Duodenal mucosa (tissue), 2 donors: ENCODE data around the gene KLHL41.
A peak's percentile ranks its signal among the peaks of the same experiment; 100 is the strongest.
"Not testable (repeated sequence)": the region's sequence is repeated elsewhere in the genome, so short reads cannot be mapped to it uniquely, and the experiment has no call there.

Source experiments
- H3K27ac ChIP-seq: one replicate; pipeline ENCODE4 v1.7.0; 2013; ENCODE audit warnings: low read depth, low read length
- H3K27me3 ChIP-seq, 2 donors: one replicate each; pipeline ENCODE4 v1.7.0; 2013; ENCODE audit warnings: low read length in 2 of 2, control low read depth in 1 of 2; ENCODE audit not compliant: insufficient read depth in 2 of 2, control insufficient read depth in 1 of 2
- H3K36me3 ChIP-seq, 2 donors: one replicate each; pipeline ENCODE4 v1.7.0; 2013; ENCODE audit warnings: low read length in 2 of 2, control low read depth in 1 of 2; ENCODE audit not compliant: insufficient read depth in 2 of 2, control insufficient read depth in 1 of 2
- H3K4me1 ChIP-seq, 2 donors: one replicate each; pipeline ENCODE4 v1.7.0; 2013; ENCODE audit warnings: low read length in 2 of 2, control low read depth in 1 of 2; ENCODE audit not compliant: insufficient read depth in 2 of 2, control insufficient read depth in 1 of 2
- H3K4me3 ChIP-seq, 2 donors: one replicate each; pipeline ENCODE4 v1.7.0; 2013; ENCODE audit warnings: low read length in 2 of 2, low read depth in 1 of 2
- H3K9ac ChIP-seq, 2 donors: one replicate each; pipeline ENCODE4 v1.7.0; 2013; ENCODE audit warnings: low read length in 2 of 2, low read depth in 1 of 2
- H3K9me3 ChIP-seq, 2 donors: one replicate each; pipeline ENCODE4 v1.7.0; 2013; ENCODE audit warnings: low read length in 2 of 2, control low read depth in 1 of 2; ENCODE audit not compliant: control insufficient read depth in 1 of 2

KLHL41 gene

DNA sequence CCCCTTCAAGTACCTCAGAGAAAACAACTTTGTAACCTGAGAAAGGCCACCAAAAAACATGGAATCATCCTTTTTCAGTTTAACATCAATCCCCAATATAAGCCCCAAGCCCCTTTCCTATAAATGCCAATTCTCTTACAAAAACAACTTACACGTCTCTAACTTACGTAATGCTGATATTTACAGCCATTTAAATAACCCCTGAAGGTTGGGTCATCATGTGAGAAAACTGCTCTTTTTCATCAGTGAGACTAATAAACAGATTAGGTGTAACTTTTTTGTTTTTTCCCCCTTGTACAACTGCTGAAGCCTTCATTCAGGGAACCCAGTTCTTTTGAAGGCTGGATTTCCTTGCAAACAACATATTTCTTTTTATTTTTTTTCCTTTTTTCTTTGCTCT lies 60.4 kb downstream of the KLHL41 start:
- no peaks in the 10 kb centered on the region for H3K9me3 ChIP-seq
- H3K36me3 ChIP-seq, result peaks cover 0 to 10% of the 10 kb centered on the region in 2 donors
- peaks cover 7 to 10% of the 10 kb centered on the region in 2 donors for H3K4me1 ChIP-seq
- no peak overlapping the region for H3K9ac ChIP-seq
- H3K27me3 ChIP-seq, result no peaks in the 10 kb centered on the region
- H3K27ac ChIP-seq, result no peak overlapping the region
- no peak overlapping the region for H3K4me3 ChIP-seq

DNA sequence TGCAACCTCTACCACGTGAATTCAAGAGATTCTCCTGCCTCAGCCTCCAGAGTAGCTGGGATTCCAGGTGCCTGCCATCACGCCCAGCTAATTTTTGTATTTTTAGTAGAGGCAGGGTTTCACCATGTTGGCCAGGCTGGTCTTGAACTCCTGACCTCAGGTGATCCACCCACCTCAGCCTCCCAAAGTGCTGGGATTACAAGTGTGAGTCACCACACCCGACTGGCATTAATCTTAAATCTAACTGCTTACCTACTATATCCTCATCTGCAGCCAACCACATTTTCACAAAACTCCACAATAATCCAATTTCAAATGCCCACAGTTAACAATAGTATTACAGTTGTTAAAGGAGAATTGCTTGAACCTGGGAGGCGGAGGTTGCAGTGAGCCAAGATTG lies 61.2 kb downstream of the KLHL41 start:
- H3K27ac ChIP-seq, H3K4me3 ChIP-seq: not testable (repeated sequence)

DNA sequence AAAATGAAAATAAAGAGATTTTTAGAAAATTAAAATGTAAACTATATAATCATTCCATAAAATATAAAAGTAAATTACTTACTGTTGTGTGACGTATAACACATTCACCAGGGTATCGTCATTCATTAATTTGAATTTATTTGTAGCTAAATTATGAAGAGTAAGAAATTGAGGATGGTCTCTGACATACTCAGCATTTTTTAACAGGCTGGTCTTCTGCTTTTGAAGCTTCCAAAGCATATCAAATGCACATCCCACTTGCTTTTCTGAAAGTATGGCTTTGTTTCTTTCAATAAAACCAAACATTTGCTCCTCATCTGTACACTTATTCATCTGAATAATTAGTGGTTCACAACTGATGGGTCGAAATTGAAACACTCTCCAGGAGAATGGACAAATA lies 62.1 kb downstream of the KLHL41 start:
- H3K9ac ChIP-seq, result no peak overlapping the region
- no peaks in the 10 kb centered on the region for H3K27me3 ChIP-seq

More for the DNA sequence above, 61.2 kb downstream of the KLHL41 start:
- not testable (repeated sequence) for H3K9ac ChIP-seq, H3K27me3 ChIP-seq, H3K9me3 ChIP-seq, H3K36me3 ChIP-seq
- H3K4me1 ChIP-seq, result peaks cover 7 to 10% of the 10 kb centered on the region in 2 donors

DNA sequence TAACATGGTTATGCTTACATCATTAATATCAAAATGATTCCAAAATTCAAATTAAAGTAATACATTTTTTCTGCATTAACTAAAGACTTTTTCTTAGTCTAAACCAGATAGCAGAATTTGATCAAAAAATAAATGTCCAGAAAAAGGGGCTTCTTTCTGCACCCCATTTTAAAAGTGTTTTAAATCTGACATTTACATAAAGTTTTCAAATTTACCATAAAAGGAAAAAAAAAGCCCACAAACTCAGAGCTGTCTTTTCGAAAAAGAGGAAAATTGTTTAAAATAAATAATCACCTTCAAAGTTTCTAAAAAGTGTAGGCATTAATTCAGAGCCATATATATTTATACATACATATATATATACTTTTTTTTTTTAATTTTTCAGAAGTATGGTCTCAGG lies 62.7 kb downstream of the KLHL41 start:
- peaks cover 7 to 10% of the 10 kb centered on the region in 2 donors for H3K4me1 ChIP-seq
- no peaks in the 10 kb centered on the region for H3K27me3 ChIP-seq
- H3K27ac ChIP-seq, result no peak overlapping the region
- H3K9me3 ChIP-seq, result no peaks in the 10 kb centered on the region
- H3K9ac ChIP-seq, result no peak overlapping the region
- peaks cover 0 to 7% of the 10 kb centered on the region in 2 donors for H3K36me3 ChIP-seq
- peak overlapping the region; percentile 39 to 88 for H3K4me3 ChIP-seq

More for the DNA sequence above, 62.1 kb downstream of the KLHL41 start:
- Histone ChIP-seq H3K4me3 (peak overlapping the region in 1 of 2 donors; percentile 39), H3K36me3 (peaks cover 0 to 7% of the 10 kb centered on the region in 2 donors), H3K27ac (no peak overlapping the region), H3K4me1 (peaks cover 7 to 10% of the 10 kb centered on the region in 2 donors), H3K9me3 (no peaks in the 10 kb centered on the region)

DNA sequence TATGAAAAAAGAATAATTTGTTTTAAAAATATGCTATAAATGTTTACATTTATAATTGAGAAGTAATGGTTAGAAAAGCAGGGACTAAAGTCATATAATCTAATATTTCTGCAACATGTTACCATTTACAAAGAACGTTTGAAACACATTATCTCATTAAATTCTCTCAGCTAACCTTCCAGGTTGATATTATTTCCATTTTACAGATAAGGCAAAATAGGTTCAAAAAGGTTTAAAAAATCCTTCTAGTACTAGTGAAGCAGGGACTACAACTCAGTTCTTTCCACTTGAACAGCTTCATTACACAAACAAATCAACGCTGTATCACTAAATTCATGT lies 63.3 kb downstream of the KLHL41 start:
- Histone ChIP-seq H3K9ac (peak overlapping the region; percentile 73 to 76), H3K27me3 (no peaks in the 10 kb centered on the region), H3K4me1 (peaks cover 7 to 10% of the 10 kb centered on the region in 2 donors), H3K36me3 (peaks cover 0 to 7% of the 10 kb centered on the region in 2 donors), H3K4me3 (peak overlapping the region; percentile 88 to 97), H3K27ac (no peak overlapping the region), H3K9me3 (no peaks in the 10 kb centered on the region)

DNA sequence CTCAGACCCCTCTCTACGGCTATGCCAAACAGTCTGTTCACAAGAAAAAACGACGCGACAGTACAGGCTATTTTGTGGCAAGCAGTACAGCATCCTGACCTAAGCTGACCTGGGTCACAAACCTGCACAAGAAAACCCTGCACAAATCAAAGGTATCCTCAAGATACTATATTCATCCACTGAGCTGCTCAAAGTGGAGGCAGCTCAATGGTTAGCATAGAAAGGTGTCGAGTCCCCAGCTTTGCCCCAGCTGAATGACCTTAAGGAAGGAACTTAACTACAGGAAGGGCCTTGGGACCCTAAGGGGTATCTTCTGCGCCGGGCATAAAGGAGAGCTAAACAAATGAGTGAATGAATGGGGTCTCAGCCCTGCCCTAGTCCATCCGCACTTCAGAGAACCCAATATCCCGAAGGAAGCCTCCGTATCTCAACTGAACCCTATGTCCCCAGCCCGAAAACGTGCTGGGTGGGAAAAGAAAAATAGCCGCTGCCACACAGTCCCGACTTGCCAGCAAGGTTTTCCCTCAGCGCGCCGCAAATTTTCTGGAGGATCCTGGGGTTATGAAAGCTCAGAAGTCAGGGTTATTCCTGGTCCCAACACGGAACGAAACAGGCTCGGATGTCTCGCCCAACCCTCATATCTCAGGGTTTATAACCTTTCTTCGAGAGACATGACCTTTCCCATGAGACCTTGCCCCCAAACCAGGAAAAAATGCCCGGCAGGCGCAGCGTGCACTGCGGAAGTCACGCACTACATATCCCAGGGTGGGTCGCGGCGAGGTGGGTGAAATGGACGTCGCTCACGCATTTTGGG lies 63.9 kb downstream of the KLHL41 start, which contains the start of gene FASTKD1:
Gene FASTKD1 (minus strand): TSS at position 706 of the 814 bp plus-strand sequence. CDS start 1,836 bp downstream, outside the sequence.
- Histone ChIP-seq H3K36me3 (peaks cover 0 to 7% of the 10 kb centered on the region in 2 donors), H3K4me1 (peaks cover 7 to 10% of the 10 kb centered on the region in 2 donors), H3K27ac (peak within 1 kb of the TSS; percentile 61), H3K27me3 (no peaks in the 10 kb centered on the region), H3K9me3 (no peaks in the 10 kb centered on the region), H3K4me3 (peak within 1 kb of the TSS; percentile 88 to 97), H3K9ac (peak within 1 kb of the TSS; percentile 73 to 76)

DNA sequence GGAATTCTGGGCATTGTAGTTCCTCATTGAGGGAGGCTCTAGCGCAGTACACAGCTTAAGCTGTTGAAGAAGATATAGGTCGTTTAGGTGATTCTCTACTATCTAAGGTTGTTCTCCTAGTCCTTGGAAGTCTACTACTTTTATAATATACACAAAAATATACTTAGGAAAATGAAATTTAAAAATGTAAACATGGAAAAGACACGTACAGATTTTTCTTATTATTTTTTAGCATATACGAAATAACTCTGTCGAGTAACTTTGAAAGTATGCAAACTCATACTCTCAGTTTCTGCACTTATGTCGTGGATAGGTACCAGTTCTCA lies 64.4 kb downstream of the KLHL41 start:
- H3K9ac ChIP-seq, result no peak overlapping the region
- no peak overlapping the region for H3K27ac ChIP-seq
- no peaks in the 10 kb centered on the region for H3K9me3 ChIP-seq
- H3K4me3 ChIP-seq, result peak overlapping the region; percentile 88 to 97
- H3K4me1 ChIP-seq, result peaks cover 7 to 10% of the 10 kb centered on the region in 2 donors
- peaks cover 0 to 5% of the 10 kb centered on the region in 2 donors for H3K36me3 ChIP-seq
- H3K27me3 ChIP-seq, result no peaks in the 10 kb centered on the region

DNA sequence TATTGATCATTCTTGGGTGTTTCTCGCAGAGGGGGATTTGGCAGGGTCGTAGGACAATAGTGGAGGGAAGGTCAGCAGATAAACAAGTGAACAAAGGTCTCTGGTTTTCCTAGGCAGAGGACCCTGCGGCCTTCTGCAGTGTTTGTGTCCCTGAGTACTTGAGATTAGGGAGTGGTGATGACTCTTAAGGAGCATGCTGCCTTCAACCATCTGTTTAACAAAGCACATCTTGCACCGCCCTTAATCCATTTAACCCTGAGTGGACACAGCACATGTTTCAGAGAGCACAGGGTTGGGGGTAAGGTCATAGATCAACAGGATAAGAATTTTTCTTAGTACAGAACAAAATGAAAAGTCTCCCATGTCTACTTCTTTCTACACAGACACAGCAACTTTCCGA lies 65.0 kb downstream of the KLHL41 start:
- H3K9ac ChIP-seq, H3K27ac ChIP-seq, H3K4me3 ChIP-seq, H3K27me3 ChIP-seq, H3K36me3 ChIP-seq, H3K9me3 ChIP-seq: not testable (repeated sequence)
- peaks cover 7 to 10% of the 10 kb centered on the region in 2 donors for H3K4me1 ChIP-seq

DNA sequence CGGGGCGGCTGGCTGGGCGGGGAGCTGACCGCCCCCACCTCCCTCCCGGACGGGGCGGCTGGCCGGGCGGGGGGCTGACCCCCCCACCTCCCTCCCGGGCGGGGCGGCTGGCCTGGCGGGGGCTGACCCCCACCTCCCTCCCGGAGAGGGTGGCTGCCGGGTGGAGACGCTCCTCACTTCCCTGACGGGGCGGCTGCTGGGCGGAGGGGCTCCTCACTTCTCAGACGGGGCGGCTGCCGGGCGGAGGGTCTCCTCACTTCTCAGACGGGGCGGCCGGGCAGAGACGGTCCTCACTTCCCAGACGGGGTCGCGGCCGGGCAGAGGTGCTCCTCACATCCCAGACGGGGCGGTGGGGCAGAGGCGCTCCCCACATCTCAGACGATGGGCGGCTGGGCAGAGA lies 65.8 kb downstream of the KLHL41 start:
- not testable (repeated sequence) for H3K9me3 ChIP-seq, H3K27me3 ChIP-seq

More for the DNA sequence above, 65.8 kb downstream of the KLHL41 start:
- H3K4me3 ChIP-seq, H3K27ac ChIP-seq, H3K36me3 ChIP-seq, H3K9ac ChIP-seq: not testable (repeated sequence)
- peaks cover 7 to 10% of the 10 kb centered on the region in 2 donors for H3K4me1 ChIP-seq
